IPS DF 4.7 (cell line): ENCODE data around the gene NEGR1.

Experiments used
- DNase-seq: peaks from one replicate; pipeline ENCODE4 v3.0.0-alpha.2; 2013; ENCODE audit warnings: low spot score; ENCODE audit errors: extremely low read depth

NEGR1 gene

DNA sequence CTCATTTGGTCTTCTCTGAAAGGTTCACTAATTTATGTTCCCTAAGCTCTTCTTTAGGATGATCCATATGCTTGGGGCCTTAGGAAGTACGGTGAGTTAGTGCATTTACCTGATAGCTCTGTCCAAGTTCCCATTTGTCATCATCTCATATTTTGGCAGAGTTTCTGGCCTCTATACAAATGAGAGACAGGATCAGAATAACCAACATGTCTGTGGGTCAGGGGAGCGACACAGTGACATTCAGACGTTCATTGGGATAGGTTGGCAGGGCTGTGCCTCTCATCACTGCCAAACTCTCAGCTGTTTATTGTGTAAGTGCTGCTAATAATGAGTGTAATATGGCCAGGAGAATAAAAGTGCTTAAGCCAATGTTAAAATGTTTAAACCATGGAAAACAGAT is 640.4 kb downstream of the NEGR1 start:
- DNase-seq = no peak

DNA sequence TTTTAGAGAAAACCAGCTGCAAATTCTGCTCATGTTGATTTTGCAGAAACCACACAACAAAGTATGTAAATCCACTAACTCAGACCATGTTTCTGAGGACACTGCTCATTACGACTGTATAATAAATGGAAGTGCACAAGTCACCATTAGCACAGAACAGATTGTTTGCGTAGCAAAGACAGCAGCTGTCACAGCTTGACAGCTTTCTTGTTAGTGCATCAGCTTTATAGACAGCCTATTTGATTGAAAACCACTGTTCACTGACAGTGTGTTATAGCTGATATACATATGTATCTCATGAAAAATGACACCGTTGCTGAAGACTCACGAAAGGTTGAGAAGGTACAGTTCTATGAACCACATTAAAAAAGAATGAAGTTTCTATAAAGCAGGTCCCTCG is 641.3 kb downstream of the NEGR1 start:
- no peak for DNase-seq

DNA sequence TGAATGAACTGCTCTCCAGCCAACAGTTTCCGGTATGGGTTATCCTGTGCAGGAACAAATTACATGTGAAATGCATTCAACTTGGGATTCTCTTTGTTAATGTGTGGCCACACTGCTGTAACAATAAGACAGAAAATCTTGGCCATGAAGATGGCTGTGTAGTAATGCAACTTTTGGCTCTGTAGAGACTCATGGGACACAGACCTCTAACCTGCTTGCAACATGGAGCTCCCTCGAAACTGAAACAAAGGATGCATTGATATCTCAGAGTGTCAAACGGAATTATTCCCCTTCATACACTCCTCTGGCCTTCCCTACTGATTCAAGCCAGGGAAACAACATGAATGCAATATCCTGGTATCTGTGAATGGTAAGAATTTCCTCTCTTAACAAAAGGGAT is 642.2 kb downstream of the NEGR1 start:
- DNase-seq = no peak

DNA sequence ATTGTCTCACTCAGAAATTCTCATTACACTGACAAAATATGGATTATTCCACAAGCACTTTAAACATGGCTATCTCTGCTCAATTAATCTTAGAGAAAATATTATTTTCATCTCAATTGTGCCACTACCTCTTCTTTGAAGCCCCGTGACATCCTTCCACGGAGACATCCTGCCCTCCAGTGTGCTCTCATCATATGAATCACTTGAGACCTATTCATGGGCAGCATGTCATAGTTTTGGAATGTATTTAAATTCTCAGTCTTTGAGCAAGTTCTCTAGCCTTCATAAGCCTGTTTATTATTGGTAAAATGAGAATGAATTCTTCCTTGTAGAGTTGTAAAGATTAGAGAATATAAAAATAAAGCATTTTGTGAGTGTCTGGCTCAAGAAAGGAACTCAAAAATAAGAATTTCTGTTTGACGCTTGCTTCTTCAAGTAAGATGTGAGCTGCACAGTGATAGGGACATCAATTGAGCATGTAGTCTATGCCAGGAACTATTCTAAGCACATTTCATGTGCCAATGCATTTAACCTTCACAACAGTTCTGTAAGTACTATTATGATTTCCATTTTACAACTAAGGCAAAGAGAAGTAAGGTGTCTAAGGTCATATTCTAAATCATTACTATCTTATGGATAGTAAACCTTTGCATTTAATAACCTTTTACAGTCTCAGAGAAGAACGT is 644.1 kb downstream of the NEGR1 start:
- DNase-seq = no peak

DNA sequence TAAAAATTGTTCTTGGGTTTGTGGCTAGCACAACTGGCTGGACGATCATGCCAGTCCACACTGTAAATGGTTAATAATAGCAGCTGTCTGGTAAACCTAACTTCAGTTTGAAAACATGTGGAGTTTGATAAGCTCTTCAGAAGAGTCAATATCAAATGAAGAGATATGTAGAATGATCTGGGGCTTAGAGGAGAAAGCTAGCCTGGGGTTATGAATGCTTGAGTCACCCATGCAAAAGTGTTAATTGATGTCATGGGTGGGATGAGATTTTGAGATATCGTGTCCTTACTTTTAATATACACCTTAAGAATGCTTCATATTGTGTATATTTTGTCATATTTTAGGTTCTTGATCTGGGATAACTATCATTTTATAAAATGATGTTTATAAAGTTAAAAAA is 646.8 kb downstream of the NEGR1 start:
- no peak for DNase-seq

DNA sequence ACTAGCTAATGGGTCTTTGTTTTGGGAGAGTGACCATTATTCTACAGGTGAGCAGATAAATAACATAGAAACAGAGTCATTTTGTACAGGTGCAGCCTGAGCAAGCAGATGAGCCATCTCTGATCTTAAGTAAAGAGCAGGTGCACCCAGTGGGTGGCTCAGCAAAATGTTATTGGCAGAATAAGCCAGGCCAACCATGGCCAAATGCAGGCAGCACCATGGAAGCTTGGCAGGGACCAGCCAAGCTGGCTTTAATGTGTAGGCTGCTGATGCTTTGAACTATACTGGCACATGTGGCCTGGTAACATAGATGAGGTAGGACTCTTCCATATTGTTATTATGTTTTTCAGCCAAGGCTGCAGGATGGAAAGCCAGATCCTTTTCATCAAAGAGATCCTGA is 648.2 kb downstream of the NEGR1 start:
- no peak for DNase-seq

DNA sequence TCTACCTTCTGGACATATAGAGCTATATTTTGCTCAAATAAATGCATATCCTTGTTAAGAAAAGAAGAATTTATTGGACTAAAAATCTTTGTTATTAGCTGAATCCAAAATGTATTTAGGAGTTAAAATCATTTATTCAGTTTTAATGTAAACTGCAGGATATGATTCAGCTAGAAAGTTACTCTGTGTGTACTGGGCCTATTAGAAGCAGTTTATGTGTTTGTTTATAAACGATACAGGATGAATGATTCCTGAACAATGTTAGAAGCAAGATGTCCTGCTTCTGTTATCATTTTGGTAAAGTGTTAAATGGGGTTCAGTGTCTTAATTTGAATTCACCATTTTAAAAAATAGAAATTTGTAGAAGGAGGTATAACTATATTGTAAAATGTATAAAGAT is 652.3 kb downstream of the NEGR1 start:
- DNase-seq = no peak

DNA sequence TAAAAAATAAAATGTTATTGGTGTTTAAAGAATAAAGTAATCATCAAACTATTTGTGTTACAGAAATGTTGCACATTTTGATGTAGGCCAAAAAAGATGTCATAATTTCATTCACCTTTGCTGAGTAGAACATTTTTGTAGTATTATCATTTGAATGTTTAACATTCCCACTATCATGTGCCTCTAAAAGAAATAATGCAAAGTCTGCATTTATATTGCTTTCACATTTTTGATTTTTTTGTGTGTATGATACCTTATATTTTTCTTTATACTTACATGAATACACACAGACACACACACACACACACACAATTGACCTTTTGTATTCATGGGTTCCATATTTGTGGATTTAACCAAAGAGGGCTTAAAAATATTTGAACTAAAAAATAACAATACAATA is 657.3 kb downstream of the NEGR1 start:
- DNase-seq = no peak

DNA sequence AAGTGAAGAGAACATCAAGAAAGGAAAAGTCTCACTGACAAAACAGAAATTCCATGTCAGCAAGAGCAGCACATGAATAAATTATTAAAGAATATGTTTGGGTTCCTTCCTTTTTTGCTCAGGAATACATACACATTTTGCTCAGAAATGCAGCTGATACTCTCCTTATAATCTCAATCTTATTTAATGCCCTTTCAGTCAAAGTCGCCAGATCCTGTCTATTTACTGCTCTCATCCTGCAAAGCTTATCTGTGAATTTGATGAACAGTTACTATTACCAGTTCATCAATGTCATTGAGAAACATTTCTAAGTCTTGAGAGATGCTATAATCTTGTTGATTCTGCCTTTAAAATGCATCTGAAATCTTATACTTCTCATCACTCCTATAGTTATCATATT is 658.5 kb downstream of the NEGR1 start:
- DNase-seq = no peak

DNA sequence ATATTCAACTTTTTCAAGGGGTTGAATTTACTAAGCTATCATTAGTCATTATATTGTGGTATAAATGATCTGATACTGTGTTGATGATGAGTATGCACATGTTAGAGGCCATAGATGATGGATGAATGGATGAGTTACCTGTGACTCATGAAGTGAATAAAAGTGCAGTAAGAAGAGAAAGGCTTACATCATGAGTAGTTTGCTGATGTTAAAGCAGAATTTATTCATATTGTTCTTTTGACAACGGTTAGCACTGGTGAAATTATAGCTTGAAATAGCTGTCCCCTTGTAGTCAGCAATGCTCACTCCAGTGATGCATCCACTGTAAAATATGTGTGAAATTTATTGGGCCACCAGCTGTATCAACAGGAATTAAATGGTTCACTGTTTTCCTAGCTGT is 660.6 kb downstream of the NEGR1 start:
- no peak for DNase-seq

DNA sequence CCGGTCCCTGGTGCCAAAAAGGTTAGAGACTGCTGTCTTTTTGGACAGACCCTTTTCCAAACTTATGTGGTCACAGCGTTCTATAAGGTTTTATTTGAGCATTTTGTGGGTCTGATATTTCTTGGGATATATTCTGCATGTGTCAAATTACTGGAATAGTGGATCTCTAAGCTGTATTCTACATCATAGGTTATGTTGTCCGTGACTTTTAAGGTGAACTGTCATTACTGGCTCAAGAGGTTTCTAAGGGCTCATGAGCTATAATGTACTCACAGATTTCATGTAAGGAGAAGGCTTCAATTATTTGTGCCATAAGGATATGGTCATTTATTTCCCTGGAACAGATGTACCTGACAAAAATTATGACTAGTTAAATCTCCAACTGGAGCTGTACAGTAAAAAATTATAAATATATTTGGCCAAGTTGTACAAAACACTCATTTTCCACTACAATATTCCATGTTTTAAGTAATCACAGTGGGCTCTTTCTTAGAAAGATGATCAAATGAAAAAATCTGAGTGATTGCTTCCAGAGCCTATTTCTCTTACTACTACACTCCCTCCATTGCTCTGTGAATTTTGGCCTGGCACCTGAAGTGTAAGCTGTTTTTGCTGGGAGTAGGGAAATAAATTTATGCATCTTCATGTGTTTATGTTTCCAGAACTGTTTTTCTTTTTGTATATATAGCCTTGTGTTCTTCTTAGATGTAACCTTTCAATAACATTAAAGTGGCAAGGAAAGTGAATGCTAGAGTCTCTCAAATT is 663.4 kb downstream of the NEGR1 start:
- DNase-seq = no peak

DNA sequence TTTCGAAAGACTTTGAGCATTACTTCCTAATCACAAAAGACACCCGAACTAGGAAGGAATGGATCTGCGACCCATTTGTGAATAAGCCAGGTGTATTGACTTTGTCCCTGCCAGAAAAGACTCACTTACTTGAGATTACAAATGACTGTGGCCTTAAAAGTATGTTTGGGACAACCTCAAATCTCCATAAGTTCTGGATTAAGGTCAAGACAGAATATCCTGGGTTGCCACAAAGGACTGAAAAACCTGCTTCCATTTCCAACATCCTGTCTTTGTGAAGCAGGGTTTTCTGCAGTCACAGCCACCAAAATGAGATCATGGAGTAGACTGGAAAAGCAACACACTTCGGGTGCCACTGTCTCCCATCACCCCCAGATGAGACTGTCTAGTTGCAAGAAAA is 664.1 kb downstream of the NEGR1 start:
- no peak for DNase-seq

DNA sequence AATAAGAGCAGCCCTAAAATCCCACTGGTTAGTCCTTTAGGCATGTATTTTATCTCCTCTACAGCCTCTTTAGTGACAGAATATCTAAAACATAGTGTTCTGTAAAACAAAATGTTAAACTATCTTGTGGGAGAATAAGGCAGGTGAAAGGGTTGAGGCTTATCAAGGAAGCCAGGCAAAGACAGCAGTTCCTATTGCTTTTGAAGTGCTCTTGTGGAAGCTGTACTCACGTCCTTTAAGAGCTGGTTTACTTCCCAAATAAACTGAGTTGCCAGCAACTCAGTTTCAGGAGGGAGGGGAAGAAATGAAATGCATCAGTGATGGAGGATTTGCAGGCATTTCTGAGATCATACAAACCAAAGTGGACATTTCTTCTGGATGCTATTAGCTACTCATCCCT is 671.9 kb downstream of the NEGR1 start:
- no peak for DNase-seq

DNA sequence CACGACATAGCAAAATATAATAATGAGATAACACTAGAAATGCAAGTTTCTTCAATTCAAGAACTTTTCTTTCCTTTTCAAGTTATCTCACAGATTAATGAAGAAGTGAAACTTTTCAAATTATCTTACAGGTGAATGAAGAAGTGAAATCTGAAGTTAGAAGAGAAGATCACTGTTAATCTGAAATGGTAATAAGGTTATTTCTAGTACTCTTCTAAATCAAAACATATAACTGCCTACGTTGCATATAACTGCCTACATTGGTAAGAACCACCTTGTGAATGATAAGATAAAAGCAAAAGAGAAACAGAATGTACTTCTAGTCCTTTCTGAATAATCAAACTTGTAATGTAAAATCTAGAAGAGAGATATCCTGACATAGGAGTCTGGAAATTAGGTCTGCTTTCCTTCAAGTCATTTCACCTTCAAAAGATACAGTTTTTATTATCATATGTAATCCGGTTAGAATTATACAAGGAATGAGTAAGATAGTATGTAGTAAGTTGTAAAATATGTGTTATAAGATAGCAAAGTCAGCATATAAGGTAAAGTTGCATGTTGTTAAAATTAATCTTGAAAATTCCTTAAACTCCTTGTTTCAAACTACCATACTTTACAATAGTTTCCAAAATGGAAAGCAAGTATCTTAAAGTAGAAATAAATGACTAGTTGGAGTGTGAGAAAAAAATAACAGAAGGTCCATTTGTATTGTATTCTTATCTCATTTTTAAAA is 679.1 kb downstream of the NEGR1 start:
- no peak for DNase-seq

DNA sequence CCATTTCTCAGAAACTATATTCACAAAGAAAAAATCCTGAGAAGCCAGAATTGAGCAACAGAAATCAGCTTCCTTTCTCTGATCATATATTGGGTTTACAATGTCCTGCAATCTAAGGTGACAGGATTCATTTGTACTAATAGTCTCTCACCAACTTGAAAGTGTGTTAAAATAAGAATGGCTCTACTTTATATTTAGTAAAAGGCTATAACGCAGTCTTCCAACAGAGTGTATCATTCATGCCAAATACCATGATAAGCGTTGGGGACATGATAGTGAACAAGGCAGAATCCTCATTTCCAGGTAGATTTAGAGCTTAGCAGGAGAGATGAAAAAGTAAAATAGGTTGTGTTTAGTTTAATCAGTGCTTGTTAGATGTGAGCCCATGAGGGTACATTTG is 682.3 kb downstream of the NEGR1 start:
- DNase-seq = no peak

DNA sequence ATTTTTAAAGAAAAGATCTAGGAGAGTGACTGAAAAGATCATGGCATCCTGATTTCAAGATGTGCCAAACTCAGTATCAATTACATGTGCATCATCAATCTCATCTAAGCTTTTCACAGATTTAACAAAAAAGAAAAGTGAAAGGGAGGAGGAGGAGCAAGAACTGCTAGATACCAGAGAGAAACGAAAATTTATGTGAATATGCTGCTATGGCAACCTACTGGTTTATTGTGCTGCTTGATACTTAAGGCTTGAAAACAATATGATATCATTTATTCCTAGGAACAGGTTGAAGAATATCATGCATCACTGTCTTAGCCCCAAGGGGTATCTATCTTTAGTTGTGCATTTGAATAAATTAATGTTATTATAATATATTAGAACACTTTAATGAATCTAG is 683.0 kb downstream of the NEGR1 start:
- DNase-seq = no peak

DNA sequence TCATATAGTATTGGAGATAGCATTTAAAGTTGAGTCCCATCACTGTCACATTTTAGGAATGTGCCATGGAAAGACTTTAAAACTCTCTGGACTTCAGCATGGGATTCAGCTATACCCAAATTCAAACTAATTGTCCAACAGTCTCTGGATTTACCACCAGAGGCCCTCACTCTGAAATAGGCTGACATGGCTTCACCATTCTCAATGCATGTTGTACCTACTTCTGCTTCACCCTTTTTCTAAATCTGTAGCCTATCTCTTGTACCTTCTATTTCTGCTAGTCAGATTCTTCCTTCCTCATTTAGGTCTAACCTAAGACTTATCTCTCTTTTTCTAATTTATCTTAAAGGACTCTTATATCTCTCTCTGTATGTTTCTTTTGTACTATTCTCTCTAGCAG is 688.8 kb downstream of the NEGR1 start:
- DNase-seq = no peak

DNA sequence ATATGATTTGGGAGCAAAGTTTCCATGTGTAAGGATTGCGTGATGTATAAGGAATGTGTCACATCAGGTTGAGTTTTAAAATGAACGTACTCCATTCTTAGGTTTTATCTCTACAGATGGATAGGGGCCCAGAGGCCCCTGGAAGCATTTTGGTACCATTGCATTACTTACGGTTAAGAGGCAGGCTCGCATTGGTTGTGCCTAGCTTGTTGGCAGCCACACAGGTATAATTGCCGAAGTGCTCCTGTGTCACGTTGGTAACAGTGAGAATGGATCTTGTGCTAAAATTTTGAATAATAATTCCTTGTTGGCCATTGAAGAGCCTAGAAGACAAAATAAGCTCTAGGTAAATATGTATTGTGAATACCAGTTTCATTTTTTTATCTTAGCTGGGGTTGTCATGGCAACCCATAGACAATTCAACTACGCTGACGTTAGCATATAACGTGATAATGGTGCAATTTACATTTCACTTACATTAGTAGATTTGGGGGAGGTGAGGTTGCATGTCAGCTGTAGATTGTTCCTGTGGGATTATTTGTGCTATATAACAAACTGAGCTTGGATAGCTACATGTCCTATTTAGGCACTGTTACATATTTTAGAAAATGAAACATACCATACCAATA is 689.6 kb downstream of the NEGR1 start:
- DNase-seq = no peak

DNA sequence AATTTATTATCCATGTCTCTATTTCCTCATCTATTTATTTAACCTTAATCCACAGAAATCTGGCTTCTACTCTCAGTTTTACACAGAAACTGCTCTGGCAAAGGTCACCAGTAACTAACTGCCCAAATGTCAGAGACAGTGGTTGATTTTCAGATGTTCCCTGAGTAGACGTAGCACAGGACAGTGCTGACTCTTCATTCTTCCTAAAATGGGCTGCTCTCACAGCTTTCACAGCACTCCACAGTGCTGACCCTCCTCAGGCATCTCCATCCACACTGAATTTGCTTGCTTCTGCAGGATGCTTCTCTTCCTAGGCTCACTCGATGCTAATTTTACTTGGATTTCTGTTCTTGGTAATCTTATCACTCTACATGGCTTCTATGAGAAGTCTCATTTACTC is 693.3 kb downstream of the NEGR1 start:
- no peak for DNase-seq

DNA sequence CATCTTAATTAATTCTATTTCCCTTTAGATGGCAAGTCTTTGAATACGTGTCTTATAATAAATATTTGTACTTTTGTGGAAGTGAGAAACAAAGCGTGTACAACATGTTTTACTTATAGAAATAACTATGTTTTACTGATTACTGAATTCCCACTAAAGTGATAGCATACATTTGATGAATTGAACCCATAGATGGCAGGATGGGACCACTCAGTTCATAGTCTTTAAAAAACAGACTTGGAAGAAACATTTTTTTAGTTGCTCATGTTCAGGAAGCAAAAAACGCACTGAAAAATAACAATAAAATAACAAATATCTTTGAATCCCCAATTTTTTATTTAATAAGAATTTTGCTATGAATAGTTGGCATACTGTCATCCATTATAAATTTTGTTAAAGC is 694.4 kb downstream of the NEGR1 start:
- DNase-seq = no peak

DNA sequence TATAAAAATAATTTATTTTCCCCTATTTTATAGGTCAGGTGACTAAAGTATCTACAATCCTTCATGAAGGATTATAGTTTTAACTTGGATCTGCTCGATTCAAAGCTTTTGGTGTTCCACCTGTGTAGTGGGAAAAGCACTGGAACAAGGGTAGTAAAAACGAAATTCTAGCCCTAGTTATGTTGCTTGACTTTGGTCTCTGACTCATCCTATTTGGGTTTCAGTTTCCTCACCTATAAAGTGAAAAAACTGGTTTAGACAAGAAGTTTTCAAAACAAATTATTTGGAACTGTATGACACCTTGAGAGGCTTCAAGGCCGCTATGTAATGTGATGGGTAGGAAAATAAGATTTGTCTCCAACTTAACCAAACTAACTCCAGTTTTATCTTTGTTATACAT is 696.3 kb downstream of the NEGR1 start:
- DNase-seq = no peak

DNA sequence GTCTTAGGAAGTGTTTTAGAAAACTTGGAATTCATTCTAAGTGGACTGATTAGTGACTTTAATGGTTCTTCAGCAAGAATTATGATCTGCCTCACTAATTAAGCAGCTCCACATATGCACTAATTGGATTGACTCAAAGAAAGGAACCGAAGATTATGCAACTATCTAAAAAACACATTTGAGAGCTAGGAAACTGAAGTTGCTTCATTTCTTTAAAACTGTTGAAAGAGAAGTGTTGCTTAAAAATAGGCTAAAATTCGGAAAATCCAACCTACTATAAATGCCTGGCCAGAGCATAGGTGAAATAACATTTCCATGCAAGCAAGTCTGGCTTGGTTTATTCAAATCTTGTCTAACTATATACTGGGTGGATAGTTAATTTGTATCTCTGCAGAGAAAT is 698.6 kb downstream of the NEGR1 start:
- DNase-seq = no peak
